CD4-positive, alpha-beta T cell treated with Interleukin-6 for 4 hours (primary cell): ENCODE measurements around the gene DSCAML1.
"Not testable (repeated sequence)": the region's sequence is repeated elsewhere in the genome, so short reads cannot be mapped to it uniquely, and the experiment has no call there.

ENCODE experiments used
- DNase-seq: peaks from one replicate; pipeline ENCODE4 v3.0.0-alpha.2; 2020; ENCODE audit warnings: mixed read lengths

The DSCAML1 gene

DNA sequence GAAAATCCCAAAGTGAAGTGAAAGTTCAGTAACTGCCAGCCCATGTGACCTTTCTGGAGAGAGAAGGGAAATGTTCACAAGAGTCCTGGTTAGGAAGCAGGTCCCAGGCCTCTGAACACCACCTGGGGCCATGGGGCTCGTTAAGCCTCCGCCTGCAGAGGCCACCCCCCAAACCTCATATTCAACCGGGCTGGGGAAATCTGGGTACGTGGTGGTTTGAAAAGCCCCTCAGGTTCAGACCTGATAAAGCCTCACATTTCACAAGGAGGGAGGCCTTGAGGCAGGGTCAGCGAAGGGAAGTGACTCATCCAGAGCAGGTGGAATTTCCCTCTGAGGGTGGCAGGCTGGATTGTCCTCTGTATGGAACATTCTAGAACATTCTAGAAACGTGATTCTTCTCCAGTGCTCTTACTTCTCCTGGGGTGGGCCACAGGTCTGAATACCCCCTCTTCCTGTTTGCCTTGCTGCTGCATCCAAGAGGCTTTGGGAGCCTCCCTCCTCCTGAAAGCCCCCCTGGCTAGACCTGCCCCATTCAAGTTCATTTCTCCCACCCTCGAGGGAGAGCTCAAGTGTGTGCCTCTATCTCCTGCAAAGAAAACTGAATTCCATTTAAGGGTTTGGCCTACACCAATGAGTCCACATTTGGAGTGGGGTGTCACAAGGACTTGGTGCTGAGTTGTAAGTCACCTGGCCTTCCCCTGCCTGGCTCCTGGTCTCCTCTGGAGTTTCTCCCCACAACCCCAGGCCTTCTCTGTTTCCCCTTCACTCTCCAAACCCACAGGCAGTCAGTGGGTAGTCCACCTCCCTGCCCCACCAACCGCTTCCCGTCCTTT lies 21.2 kb upstream of the DSCAML1 start:
- peak; percentile 30 for DNase-seq

DNA sequence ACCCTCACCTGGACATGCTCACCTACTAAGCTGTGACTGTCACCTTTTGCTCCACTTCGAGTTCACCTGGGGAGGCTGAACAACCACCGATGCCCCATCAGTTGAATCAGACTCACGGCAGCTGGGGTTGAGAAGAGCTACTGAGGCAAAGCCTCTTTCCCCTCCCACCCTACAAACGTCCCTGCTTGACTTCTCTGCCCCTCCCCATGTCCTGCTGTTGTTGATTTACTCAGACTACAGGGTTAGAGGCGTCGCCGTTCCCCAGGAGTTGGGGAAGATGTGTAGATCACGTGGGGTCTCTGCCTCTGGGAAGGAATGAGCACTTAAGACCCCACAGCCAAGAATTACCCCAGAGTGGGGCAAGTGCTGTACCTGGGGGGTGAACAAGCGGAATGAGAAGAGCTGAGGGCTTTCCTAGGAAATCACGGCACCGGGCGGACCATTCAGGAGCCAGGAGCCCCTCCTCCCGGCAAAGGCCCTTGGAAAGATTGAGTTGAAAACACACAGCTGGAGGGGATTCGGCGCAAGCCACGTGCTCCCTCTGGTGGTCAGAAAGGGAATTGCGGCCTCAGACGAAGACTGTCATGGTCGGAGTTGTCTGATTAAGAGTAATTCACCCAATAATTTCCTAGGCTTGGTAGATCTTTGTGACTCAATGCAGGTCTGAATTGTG lies 20.5 kb upstream of the DSCAML1 start:
- DNase-seq: peak; percentile 86

DNA sequence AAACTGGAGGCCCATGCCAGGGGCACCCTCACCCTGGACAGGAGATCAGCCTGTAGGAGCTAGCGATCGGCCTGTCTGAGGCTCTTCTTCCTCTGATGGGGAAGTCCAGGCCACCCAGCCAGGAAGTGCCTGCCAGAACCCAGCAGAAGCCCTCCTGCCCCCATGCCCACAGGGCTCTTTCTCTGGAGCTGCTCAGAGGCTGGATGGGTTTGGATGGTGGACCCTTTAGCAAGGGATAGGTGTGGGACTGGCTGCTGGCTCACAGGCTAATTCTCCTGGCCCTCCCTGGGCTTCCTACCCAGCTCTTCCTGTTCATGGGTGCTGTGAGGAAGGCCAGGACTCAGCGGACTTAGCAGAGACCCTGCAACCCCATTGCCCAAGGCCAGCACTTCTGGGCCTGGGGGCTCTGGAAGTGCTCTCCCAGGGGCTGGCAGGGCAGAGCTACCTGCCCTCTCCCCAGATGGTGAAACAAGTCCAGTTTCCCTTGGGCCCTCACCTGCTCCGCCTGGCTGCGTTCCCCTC lies 19.9 kb upstream of the DSCAML1 start:
- DNase-seq: no peak

DNA sequence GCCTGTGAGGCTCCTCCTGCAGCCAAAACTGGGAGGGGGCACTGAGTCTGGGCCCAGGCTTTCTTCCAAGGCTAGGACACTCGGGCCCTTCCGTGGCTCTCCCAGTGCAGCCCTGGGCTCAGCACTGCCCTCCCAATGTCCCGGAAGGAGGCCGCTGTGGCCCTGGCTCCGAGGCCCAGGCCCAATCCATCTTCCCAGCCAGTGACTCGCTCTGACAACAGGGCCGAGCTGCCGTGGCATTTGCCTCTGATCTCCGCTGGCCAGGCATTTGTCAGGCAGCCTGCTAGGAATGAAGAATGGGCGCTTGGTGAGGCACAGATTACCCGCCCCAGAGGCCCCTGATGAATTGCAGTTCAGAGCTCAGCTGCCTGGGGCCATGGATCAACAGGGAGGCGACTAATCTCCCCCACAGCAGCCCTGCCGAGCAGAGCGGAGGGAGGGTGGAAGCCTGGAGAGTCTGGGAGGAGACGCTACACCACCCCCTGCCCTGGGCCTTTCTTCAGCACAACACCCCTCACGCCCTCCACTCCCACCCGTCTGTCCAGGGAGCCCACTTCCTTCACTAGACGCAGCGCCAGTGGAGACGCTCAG lies 19.2 kb upstream of the DSCAML1 start:
- DNase-seq: no peak

DNA sequence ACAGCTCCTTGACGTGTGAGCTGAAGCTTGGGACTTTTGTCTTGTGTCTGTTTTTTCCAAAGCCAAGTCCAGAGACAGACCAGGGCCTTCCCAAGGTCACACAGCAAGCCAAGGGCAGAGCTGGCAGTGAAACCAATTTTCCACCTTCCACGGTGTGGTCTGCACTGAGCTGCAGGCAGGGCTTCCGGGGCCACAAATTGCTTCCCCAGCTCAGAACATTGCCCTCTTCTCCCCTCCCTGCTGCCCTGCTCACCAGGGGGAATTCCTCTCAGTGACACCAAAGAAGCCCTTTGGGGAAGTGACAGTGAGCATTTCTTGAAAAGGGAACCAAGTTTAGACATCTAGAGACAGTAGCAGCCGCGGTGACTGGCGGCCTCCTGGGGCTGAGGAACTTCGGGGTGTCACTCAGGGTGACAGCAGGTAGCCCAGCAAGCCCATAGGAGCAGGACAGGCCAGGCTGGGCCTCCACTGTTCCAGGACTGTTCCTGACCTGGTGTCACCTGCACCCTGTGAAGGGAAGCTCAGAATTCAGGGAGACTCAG lies 18.3 kb upstream of the DSCAML1 start:
- peak; percentile 67 for DNase-seq

DNA sequence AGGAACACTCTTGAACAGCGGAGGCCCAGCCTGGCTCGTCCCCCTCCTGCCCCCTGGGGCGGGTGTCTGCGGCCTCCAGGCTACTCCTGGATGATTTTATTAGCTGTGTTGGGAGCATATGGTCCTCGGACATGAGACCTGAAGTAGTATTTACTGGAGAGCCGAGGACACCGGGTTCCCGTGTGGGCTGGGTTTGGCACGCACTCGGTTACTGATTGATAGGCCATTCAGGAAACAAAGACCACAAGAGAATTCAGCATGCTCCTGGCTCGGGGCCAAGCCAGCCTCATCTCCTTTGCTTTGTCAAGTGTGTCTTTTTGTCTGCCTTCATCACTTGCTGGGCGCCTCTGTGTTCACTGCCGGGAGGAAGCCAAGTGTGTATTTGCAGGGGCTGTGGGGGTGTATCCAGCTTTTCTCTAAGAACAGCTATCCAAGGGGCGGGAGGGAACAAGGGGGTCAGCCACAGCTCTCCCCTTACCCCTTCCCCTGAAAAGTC lies 17.8 kb upstream of the DSCAML1 start:
- DNase-seq: peak; percentile 95

DNA sequence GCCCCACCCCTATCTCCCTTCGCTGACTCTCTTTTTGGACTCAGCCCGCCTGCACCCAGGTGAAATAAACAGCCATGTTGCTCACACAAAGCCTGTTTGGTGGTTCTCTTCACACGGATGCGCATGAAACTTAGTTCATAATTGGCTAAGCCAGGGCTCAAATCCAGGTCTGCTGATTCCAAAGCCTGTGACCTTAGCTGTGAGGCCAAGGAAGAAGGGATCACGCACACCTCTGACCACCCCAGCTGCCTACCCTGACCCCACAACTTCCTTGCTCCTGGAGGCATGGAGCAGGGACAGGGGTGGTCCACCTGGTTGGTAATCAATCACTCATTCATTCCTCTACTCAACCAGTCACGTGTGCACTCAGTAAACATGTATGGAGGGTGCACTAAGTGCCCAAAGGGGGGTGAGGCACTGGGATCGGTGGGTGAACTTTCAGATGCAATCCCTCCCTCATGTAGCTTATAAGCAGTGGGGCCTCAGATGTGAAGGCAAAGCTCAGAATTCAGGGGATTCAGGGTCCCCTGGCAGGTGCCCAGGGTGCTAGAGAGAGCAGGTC lies 17.3 kb upstream of the DSCAML1 start:
- peak; percentile 24 for DNase-seq

DNA sequence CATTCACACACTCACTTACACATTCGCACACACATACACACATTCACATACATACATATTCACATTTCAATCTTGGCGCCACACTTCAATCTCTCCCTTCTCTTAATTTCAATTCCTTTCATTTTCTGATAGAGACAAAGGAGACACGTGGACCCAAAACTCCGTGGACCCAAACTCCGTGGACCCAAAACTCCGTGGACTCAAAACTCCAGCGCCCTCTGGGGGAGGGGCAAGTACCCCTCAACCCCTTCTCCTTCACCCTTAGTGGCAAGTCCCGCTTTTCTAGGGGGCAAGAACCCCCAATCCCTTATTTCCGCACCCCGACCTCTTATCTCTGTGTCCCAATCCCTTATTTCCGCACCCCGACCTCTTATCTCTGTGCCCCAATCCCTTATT lies 13.0 kb upstream of the DSCAML1 start:
- DNase-seq: not testable (repeated sequence)

DNA sequence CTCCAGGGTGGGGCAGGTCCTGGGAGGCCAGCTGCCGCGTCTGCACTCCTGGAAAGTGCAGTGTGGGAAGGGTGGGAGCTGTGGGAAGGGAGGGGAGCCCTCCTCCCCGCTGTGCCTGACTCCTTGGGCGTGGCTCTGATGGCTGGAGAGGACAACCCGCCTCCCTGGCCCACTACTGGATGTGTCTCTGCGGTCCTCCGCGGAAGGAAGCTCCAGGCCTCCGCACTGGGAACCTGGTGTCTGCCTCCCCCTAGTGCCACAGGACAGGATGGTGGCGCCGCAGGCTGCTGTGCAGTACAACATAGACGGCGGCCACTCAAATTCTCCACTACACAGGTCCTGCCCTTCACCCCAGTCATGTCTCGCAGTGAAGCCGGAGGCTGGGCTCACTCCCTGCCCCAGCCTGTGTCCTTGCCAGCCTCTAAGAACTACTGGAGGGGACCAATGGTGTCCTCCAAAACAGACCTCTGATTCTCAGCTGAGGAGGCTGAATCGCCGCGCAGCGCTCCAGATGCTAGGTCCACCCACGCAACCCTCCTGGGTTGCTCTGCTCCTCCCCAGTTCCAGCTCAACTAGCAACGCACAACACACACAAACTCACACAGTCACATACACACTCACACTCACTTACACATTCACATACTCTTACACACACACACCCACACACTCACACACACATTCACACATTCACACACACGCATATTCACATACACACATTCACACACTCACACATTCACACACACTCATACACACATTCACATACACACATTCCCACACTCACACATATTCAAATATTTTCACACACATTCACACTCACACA lies 12.4 kb upstream of the DSCAML1 start:
- peak; percentile 54 for DNase-seq

DNA sequence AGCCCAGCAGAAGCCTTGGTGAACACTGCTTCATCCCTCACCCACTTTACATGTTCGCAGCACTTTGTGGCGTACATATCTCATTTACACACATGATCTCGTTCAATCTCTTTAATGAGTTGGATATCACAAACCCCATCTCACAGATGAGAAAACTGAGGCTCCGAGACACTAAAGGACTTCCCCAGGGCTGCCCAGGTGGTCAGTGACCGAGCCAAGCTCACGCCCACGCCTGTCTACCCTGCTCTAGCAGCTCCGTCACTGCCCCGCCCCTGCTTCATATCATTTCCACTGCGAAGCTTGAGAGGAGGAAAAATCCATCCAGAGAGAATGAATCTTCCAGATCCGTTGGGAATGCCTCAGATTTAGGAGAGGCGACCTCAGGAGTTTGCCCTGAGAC lies 11.8 kb upstream of the DSCAML1 start:
- no peak for DNase-seq

DNA sequence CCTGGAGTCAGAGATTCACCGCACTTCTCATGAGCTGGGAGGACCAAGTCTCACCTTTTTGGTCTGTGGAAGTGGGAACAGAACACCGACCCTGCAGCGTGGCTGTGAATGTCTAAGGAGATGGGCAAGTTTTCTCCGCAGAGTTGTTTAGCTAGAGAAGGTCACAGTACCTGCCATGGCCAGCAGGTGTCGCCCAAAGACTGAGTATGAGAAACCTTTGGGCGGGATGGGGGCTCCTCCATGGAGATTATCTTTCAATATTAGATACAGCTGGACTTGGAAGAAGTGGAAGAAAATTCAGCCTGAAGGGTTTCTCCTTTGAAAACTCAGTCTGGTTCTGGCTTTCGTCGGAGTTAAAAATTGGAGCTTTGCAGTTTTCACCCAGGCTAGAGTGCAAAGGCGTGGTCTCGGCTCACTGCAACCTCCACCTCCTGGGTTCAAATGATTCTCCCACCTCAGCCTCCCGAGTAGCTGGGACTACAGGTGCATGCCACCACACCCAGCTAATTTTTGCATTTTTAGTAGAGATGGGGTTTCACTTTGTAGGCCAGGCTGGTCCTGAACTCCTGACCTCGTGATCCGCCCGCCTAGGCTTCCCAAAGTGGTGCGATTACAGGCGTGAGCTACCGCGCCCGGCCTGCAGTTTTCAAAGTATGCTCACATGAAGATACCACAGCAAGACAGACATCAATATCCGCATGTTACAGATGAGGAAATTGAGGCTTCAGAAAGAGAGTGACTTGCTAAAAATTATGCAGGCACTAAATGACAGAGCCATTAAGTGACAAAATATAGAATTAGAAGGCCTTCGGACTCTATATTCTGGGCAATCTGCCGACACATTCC lies 10.7 kb upstream of the DSCAML1 start:
- peak; percentile 84 for DNase-seq

DNA sequence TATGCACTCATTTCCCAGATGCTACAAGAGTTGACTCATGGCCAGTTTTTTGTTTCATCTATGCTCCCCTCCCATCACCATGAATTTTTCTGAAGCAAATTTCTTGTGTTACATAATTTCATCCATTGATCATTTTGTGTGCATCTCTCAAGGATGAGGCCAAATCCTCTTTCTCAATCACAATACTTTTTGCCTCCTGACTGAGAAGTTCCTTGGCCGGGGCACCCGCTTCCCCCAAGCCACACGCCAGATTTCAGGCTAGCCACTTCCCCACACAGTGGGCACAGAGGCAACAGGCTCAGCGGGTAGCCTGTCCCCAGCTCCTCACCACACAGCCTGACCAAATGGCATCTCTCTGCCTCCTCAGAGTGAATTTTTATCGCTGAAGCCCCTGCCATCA lies 9.8 kb upstream of the DSCAML1 start:
- DNase-seq: no peak

DNA sequence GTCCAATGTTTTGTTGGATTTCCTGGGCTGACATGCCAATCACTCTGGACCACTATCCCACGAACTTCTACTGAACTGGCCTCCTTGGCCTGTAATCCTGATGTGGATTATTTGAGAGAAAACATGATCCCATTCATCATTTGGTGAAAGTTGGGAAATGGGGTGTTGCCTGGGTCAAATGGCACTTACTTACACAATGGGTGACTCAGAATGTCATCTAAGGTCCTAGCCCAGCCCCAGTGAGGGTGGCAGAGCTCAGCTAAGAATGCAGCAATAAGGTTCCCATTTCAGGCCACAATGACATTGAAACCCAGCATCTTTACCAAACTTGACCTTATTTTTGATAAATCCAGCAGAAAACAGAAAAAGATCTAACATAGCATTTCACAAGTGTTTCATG lies 8.0 kb upstream of the DSCAML1 start:
- no peak for DNase-seq

DNA sequence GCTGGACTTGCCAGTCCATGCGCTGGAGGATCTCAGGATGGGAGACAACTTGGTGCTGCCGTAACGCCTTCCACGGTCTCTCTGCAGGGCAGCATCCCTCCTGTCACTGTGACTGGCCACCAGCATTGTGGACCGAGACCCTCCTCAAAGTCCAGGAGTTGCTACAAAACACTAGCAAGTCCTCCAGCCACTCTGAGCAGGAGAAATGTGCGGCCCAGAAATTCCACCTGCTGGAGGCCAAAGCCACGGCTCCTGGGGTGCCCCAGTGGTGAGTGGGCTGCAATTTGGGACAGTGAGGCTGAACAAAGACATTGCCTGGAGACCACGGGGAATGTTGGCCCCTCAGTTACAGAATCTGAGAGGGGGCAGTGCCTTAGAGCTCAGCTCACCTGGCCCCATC lies 6.9 kb upstream of the DSCAML1 start:
- no peak for DNase-seq

DNA sequence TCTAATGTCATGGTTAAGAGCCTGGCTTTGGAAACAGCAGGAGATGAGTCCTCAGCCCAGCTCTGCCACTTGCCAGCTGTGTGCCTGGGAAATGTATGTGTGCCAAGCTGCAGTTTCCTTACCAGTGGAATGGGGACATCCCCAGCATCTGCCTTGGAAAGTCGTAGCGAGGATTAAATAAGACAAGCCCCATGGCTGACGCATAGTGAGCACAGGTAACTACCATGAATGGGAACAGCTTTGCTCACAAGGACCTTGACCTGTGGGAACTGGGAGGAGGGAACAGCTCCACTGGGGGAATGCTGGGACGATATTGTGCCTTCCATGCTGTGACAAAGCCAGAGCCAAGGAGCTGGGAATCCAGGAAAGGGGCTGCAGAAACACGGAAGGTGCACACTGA lies 2.6 kb upstream of the DSCAML1 start:
- no peak for DNase-seq

DNA sequence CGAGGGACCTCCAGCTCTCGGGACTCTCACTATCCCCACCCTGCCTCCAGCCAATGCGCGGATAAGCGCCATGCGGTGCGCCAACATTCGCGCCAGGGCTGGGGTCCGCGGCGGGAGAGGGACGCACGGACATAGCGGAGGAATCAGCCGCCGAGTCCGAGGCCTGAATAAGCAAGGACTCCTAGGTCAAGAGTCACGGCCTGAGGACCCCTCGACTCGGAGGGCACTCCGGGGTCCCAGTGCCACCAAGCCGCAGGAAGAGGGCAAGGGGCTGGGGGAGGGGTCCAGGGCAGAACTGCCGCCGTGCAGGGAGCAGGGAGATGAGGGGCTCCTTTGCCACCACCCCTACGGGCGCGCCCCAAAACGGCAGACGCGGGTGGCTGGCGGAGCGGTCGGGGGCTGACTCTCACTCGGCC lies 552 bp downstream of the DSCAML1 start:
- DNase-seq: no peak

DNA sequence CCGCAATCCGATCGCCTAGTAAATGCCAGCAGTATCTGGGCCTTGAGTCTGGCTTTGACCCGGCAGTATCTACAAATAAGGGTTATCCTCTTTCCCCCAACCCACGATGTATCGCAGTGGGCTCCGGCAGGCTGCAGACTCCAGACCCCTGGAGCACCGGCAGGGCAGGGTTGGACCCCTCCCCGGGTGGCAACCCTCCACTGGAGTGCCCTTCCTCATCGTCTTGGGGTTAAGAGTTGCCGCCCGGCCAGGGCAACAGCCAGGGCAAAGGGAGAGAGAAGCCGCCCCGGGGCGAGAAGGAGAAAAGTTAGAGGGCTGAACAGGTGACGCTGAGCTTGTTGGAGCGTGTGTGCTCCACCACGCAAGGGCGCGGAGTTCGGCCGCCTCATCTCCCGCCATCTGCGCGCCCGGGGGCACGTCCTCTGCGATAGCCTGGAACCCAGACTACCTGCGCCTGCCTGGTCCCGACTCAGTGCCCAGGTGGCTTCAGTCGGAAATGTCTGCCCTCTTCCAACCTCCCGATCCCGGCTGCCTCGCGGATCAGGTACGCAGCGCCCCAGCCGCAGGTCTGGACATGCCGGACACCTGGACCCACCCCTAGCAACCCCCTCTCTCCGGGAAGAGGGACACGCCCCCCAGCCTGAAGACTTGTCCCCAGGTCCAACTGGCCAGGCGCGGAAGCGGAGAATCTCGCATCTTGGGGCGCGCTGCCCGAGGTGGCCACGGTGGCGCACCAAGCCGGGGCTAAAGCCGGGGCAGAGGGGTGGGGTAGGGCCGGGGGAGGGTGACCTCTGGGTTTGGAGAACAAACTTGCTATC lies 1.2 kb downstream of the DSCAML1 start:
- DNase-seq: peak; percentile 11

DNA sequence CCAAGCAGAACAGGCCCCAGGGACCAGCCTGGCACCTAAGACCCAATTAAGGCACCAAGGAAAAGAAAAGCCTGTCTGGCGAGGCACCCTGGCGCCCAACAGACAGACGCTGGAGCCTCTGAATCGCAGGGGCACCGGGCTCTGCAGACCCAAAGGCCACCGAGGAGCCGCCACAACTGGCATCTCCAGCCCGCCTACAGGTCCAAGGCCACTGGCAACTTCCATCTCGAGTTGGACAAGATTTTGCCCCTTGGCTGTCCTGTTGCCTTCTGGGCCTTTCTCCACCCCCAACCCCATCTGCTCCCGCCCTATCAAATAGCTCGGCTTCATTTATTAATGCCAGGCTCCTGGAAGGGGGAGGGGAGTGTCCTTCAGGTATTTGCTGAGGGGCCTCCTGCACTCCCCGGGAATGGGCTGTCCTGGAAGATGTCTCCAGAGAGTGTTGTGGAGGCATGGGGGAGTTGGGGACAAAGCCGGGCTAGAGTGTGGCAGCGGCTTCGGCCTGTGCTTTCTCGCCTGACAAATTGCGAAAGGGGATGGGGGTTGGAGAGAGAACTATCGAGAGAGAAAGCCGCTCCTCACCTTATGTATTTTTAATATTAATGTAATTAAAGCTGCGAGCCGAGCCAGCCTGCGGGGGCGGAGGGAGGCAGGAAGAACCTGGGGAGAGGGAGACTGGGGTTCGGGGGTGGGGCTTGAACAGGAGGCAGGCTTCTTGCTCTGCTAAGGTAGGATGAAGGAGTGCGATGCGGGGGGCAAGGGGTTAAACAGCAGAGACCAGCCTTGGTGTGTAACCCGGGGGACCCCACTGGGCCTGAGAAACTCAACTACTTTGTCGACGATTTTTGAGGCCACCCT lies 2.0 kb downstream of the DSCAML1 start:
- no peak for DNase-seq

DNA sequence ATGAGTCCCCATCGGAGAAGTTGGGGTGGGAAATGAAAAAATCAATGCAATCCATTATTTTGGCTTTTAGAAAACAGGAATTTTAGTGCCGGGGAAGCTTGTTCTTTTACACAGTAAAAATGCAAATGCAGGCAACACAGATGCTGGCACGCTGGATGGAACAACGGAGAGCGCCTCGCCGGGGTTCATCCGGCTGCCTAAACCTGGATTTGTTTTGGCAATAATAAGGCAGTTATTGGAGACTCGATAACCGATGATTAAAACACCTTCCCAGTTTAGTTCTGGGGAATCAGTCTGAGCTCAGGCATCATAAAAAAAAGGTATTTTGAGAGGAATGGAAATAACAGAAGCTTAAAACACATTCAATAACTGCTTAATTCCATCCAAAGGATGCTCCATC lies 2.9 kb downstream of the DSCAML1 start:
- no peak for DNase-seq
